ENCODE data around the gene SLC35D3.
"Not testable (repeated sequence)": the region's sequence is repeated elsewhere in the genome, so short reads cannot be mapped to it uniquely, and the experiment has no call there.

Gene SLC35D3

DNA sequence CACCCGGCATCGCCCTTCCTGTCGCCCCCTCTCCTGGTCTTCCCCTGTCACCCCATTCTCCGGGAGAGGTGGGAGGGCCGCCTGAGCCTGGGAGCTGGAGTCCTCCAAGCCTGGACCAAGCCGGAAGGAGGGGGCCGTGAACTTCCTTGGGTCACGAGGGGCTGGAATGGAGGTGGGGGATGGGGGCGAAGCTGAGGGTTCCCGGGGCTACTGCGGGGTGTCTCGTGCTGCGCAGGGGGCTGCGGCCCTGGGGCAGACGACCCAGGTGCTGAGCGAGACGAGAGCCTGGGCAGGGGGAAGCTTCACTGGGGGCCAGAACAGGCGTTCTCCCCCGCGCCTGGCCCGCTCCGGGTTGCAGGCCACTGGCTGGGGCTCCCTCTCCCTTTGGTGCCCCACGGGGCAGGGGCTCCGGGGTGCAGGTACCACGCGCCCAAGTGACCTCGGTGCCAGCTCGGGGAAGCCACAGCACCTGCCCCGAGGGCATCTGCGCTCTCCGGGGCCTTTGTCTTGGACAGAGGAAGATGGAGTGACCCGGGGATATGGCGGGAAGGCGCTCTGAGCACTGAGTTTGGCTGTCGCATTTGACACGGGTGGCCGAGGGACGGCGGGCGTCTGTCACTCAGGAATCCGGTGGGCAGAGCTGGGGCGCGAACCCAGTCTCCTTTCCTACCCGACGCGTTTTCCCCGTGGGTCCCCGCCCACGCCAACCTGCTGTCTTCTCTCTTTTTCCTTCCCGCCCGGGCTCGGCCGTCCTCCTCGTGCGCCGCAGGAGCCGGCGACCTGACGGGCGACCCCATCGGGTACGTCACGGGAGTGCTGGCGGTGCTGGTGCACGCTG lies 1.2 kb downstream of the SLC35D3 start:
- no peak for DNase-seq

DNA sequence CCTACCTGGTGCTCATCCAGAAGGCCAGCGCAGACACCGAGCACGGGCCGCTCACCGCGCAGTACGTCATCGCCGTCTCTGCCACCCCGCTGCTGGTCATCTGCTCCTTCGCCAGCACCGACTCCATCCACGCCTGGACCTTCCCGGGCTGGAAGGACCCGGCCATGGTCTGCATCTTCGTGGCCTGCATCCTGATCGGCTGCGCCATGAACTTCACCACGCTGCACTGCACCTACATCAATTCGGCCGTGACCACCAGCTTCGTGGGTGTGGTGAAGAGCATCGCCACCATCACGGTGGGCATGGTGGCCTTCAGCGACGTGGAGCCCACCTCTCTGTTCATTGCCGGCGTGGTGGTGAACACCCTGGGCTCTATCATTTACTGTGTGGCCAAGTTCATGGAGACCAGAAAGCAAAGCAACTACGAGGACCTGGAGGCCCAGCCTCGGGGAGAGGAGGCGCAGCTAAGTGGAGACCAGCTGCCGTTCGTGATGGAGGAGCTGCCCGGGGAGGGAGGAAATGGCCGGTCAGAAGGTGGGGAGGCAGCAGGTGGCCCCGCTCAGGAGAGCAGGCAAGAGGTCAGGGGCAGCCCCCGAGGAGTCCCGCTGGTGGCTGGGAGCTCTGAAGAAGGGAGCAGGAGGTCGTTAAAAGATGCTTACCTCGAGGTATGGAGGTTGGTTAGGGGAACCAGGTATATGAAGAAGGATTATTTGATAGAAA lies 2.0 kb downstream of the SLC35D3 start:
- DNase-seq: no peak

DNA sequence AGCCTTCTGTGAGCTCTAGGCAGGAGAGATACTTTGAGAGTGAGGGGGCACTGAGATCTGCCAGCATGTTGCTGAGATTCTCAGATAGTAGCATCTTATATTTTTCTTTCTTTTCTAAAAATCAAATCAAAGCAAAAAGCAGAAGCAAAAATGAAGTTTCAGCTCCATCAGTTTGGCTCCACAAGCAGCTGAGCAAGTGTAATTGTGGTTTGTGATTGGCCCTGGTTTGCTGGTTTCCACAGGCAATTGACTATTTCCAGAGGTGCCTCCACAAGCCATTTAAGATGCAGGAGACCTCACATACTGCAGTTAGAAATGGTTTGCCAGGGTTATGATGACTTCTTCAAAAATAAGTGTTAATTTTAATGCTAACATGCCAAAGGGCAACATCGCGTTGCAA lies 4.3 kb downstream of the SLC35D3 start:
- DNase-seq: no peak

DNA sequence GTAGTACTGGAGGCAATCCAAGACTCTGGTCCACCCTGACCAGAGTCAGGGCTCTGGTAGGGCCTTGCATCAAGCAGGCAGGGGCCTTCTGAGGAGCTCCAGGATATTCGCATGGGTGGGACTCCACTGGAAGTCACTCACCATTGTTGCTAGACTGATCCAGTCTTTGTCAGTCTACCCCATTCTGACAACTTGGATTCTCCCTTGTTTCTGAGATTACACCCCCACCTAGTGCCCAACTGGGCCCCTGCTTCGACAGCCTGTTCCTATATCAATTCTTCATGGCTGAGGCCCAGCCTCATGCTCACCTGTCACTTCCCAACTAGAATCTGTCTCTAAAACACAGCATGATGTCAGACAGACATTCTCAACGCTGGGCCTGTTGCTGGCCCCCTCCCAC lies 5.2 kb downstream of the SLC35D3 start:
- DNase-seq: no peak

DNA sequence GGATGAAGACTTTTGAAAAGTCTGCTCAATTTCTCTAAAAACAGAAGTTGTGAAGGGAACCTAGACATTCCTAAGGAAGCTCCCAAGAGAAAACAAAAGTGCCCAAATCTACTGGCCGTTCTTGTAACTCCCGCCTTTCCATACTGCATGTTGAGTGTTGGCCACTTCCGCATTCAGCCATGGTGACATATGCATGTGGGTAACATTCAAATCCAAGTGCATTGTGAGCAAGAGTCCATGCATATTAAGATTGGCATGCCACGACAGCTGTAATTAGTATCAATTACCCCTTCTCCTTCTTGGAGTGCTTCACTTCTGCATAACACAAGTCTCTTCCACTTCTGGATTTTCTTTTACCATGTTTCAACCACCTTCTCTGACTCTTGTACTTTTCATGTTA lies 8.4 kb downstream of the SLC35D3 start:
- DNase-seq: no peak

DNA sequence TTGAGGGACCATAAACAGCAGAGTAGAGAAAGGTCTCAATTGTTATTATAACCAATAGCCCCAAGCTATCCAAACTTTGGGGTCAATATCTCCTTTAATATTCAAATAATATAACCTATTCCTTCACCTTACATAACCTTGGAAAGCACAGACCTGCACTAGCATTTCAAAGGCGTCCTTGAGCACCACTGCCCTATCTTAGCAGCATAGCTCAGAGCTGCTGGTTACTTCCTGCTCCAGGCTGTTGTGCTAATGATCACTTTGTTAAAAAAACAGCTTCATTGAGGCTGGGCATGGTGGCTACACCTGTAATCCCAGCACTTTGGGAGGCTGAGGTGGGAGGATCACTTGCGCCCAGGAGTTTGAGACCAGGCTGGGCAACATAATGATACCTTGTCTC lies 10.5 kb downstream of the SLC35D3 start:
- no peak for DNase-seq

DNA sequence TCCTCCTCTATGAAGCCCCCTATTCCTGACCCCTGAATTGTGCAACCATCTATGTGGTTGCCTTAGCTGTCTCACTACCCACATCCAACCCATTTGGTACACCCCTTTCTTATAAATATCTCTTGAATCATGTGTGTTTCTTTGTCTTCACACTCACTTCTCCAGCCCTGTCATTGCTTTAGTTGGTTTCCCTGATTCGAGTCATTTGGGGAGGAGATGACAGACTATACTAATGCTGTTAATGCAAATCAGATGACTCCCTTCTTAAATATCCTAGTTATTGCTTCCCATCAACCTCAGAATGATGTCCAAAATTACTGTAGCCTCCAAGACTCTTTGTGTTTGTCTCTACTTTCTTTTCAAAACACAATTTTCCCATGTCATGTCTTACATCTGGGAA lies 23.0 kb downstream of the SLC35D3 start:
- DNase-seq: no peak

DNA sequence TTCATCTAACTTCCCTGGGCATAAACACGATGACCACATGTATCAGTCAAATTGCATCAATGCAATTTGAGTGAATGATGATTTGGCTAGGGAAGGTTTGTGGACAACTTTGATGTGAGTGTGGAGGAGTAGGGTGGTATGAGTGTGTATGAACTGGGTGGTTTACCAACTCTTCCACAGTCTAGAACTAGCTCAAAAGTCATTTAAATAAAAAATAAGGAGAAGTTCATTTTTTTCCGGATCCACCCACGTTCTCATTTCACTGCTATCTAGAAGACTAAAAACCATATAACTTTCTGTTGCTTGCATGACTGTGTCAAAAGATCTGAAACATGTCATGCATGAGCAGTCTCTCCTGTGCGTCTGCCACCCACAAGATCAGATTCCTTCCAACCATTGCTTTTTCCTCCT lies 23.6 kb downstream of the SLC35D3 start:
- no peak for DNase-seq

DNA sequence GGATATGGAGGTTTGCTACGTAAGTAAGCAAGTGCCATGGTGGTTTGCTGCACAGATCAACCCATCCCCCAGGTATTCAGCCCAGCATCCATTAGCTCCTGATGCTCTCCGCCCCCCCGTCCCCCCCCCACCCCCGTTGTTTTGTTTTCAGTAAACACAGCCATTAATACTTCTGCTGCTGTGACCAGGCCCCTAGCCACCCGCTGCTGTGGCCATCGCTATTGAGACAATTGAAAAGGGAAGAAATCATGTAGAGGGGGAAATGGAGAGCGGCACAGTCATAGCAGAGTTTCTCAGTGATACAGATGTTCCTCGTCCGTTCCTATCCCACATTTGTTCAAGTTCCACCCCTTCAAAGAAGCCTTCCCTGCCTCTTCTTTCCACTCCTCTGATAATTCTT lies 24.9 kb downstream of the SLC35D3 start:
- no peak for DNase-seq

DNA sequence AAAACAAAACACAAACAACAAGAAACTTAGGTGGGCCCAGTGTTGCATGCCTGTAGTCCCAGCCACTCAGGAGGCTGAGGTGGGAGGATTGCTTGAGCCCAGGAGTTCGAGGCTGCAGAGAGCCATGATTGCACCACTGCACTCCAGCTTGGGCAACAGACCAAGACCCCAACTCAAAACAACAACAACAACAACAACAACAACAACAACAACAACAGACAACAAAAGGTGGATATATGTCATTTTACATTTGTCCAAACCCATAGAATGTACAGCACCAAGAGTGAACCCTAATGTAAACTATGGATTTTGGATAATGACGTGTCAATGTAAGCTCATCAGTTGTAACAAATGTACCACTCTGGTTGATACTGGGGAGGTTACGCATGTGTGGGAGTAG lies 27.9 kb downstream of the SLC35D3 start:
- DNase-seq: not testable (repeated sequence)

DNA sequence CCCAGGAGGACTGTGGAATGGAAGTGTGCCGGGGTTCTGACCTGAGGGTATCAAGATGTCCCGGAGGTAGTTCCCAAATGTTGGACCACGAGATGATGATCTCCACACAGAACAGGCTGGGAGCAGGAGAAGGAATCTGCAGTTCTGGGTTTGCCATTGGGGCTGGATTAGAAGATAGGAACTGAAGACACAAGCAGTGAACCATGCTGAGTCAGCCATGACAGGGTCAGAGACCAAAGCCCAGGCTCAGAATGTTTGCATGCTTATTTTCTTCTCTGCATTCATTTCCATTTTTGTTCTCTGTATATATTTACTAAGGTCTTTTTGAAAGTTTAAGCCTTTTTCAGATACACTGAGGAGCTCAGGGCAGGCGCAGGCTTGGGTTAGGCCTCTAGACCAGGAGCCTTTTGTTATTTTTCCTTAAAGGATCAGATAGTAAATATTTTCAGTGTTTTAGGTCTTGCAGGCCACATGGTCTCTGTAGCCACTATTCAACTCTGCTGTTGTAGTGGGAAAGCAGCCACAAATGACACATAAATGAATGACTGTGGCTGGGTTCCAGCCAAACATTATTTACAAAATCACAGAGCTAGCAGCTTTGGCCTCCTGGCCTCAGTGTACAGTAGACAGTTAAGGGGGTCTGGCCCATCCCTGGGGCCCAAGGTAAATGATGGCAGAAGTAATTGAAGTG lies 28.5 kb downstream of the SLC35D3 start:
- no peak for DNase-seq

DNA sequence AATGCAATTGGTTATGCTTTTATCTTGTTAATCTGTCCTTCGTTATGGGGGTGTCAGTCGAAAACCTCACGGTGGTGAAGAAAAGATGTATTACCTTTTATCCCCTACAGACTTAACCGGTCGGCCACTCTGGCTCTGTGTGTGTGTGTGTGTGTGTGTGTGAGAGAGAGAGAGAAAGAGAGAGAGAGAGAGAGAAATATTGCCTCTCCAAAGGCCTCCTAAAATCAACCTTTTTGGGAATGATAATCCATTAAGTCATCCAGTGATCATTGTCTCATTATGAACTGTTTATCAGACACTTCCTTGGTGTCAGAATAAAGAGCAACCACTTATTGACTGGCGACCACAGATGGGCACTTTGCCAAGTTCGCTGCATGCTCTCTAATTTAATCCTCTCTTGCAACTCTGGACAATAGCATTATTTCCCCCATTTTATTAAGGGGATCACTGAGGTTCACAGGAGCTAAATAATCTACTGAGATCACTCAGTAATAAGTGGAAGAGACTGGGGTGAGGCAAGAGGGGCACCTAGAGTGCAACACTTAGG lies 30.7 kb downstream of the SLC35D3 start:
- DNase-seq: no peak

DNA sequence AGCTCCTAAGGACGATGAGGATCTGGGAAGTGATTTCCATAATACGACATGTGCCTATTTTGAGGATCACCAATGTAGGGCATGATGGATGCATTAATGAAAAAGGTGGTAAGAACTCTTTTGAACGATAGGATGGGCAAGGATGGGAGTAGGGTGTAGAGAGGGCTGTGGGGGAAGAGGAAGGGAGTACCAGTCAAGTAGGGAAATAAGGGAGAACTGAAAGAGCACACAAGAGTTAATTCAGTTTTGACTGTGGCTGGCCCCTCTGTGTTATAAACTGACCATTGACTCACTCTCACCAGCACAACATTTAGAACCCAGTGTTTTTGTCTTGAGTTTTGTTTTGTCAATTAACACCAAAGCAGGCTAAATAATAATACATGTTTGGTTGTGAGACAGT lies 33.0 kb downstream of the SLC35D3 start:
- no peak for DNase-seq

DNA sequence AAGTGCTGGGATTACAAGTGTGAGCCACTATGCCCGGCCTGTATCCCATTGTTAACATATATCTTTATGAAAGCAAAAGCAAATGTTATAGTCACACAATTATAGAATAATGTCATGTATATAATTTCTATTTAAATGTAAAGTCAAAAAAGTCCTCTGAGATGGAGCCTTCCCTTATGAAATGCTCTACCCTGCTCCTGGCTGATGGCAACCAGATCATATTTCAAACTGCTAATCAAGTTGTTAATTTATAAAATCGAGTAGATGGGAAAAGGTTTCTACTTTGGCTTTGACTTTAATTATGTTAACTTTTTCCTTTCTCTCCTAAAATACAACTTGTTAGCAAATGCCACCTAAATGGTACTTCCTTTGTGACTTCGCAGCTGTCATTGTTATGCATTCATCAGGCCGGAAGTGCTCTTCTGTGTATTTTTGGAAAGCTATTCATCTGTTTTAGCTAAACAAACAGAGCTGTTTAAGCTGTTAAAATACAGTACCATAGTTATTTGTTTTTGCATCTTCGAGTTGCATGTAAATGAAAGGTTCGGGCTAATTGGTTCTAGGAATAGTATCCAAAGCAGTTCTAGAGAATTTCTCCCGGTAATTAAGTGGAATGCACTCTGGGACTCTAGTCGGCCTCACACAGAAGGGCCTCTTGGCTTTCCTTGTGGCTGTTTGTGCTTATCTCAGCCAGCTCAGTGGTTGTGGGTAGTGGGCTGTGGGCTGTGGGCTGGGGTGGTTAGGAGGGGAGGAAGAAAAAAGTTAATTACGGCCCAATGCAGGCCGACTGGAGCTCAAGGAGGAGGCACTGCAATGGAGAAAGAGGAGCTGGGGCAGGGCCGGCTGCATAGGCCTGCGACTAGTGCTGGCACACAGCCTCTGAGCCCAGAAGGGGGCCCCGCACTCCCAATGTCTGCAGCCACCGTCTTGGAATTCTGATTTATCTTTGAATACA lies 34.8 kb downstream of the SLC35D3 start:
- DNase-seq: no peak

DNA sequence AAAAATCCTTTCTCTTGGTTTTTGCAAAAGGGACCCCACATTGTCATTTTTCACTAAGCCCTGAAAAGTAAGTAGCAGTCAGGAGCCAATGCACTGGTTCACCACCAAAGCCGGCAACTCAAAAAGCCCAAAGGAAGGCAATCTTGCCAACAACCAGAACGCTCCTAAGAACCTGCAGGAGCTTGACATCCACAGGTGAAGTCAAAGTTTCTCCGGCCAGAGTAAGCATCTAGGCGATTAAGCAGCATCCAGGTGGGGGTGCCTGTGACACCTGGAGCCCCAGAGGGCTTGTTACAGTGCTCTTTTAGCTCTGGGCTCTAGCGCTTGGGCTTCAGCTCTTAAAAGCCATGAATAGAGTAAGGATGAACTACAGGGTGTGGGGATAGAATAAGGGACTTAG lies 36.1 kb downstream of the SLC35D3 start:
- no peak for DNase-seq

DNA sequence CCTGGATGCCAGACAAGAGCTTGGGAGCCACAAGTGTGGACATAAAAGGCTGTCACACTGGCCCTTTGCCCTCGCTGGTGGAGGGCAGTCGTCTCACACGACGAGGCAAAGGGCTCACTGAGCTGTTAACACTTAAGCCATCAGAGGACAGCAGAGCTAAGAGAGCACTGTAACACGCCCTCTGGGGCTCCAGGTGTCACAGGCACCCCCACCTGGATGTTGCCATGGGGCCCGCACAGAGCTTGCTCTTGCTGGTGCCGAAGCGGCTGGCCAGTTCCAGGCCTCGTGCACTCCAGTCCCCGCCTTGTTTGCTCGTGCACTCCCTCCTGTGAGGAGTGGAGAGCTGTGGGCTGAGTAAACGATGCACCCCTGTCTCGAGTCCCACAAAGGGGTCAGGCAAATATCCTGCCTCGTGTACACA lies 37.4 kb downstream of the SLC35D3 start:
- no peak for DNase-seq

DNA sequence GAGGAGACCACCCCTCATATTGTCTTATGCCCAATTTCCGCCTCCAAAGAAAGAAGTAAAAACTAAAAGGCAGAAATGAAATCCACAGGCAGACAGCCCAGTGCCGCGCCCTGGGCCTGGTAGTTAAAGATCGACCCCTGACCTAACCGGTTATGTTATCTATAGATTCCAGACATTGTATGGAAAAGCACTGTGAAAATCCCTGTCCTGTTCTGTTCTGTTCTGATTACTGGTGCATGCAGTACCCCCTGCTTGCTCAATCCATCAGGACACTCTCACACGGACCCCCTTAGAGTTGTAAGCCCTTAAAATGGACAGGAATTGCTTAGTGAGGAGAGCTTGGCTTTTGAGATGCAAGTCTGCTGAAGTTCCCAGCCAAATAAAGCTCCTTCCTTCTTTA lies 37.8 kb downstream of the SLC35D3 start:
- DNase-seq: not testable (repeated sequence)

DNA sequence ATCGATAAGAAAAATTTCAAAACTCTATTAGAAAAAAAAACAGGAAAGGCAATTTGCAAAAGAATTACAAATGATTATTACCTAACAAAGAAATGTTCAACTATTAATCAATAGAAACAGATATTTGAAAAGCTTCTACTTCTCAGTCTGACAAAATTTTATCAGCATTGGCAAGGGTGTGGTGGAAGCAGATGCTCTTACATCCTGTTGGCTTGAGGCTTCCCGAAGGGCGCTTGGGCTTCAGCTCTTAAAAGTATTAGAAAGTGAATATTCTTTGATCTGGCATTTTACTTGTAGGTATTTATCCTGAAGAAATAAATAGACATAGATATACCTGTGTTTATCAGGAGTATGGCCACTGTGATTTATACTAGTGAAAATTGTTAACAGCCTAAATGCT lies 38.7 kb downstream of the SLC35D3 start:
- DNase-seq: no peak

DNA sequence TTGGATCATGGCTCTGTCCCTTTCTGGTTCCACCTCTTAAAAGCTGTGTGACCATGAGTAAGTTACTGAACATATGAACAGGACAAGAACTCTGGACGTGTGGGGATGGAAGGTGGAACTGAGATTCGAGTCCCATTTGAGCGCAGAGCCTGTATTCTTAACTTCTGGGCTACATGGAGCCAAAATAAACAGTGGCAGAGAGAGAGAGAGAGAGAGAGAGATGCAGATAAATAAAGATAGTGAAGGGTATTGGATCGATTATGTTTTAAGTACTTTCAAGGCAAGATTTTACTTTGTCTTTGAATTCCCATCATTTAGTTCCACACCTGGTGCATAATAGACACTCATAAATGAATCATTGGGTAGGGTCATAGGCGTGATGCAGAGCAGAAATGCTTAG lies 39.7 kb downstream of the SLC35D3 start:
- DNase-seq: no peak

DNA sequence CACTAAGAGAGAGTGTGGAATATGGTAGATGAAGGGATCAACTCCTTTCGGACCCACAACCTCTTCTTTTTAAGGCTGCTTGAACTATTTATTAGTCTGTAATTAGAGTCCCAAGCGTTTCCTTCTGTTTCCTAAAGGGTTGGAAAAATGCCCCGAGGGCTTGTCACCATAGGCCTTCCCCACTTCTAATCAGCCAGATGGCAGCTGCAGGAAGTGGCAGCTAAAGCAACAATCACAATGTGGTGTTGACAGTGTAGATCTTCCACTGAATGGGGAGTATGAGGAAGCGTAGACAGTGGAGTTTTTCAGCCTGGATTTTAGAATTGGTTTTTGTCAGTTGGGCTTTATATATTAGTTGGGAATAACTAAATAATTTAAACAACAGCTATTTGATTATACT lies 40.6 kb downstream of the SLC35D3 start:
- no peak for DNase-seq

DNA sequence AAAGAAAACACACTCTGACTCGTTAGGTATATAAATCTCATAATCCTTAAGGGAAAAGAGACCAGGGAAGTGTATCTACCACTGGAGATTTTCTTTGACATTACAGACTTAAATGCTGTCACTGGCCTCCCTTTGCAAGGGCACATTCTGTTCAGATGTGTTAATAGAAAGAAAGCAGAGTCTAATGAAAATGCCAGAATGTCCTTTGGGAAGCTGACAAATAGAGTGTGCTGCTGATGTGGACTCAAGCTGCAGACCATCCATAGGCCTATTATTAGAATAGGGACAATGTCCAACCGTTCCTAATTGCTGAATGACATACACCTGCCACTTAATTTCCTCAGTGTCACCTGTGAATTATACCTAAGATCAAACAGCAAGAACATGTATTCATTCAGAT lies 41.2 kb downstream of the SLC35D3 start:
- DNase-seq: no peak

DNA sequence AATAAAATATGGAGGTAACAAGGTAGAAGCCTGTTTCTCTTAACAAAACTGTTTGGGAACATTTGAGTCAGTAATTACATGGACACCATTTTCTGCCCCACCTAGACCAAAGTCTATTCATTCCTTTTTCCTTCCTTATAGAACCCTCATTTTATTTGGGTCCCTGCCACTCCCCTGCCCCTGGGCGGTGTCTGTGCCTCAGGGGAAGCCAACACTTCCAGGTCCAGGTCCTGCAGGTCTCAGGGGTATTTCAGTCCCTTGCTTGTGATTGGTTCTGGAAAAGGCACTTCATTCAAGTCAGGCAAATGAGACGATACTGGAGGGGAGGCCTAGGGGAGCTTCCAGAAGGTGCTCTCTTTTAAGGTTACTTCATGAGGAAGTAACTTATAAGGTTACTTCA lies 42.3 kb downstream of the SLC35D3 start:
- no peak for DNase-seq

All from activated gamma-delta T cell treated with Interleukin-2 at 50 U/mL for 16 hours (primary cell).